HEK293 (cell line): ENCODE results near the gene LHFPL2.

Experiments used
- CTCF ChIP-seq: fragments of 450-650 bp; formaldehyde crosslinking; IDR thresholded peaks from 2 replicates; pipeline ENCODE4 v1.5.1; 2016; ENCODE audit warnings: missing biosample characterization, missing genetic modification characterization
- KLF1 ChIP-seq: fragments of 450-650 bp; formaldehyde crosslinking; IDR thresholded peaks from 2 replicates; pipeline ENCODE4 v1.5.1; 2016; ENCODE audit warnings: missing biosample characterization, missing genetic modification characterization
- KLF16 ChIP-seq: fragments of 450-650 bp; formaldehyde crosslinking; IDR thresholded peaks from 2 replicates; pipeline ENCODE4 v1.5.1; 2017; ENCODE audit warnings: missing biosample characterization, missing genetic modification characterization
- TCF7L2 ChIP-seq: IDR thresholded peaks from 2 replicates; pipeline ENCODE4 v1.6.1; 2011; ENCODE audit warnings: low read depth, mild to moderate bottlenecking, inconsistent platforms, low read length, moderate library complexity, borderline replicate concordance
- YY1 ChIP-seq: fragments of 450-650 bp; formaldehyde crosslinking; IDR thresholded peaks from 2 replicates; pipeline ENCODE4 v1.5.1; 2018; ENCODE audit warnings: missing biosample characterization, missing genetic modification characterization
- ZBTB11 ChIP-seq: fragments of 450-650 bp; formaldehyde crosslinking; conservative IDR thresholded peaks from 2 replicates; pipeline ENCODE4 v1.5.1; 2016; ENCODE audit warnings: low read depth, missing biosample characterization, missing genetic modification characterization
- ZBTB44 ChIP-seq: fragments of 450-650 bp; IDR thresholded peaks from 2 replicates; pipeline ENCODE4 v1.5.1; 2018; ENCODE audit warnings: missing biosample characterization, mild to moderate bottlenecking, missing genetic modification characterization
- ZBTB7A ChIP-seq: fragments of 450-650 bp; formaldehyde crosslinking; IDR thresholded peaks from 2 replicates; pipeline ENCODE4 v1.5.1; 2016; ENCODE audit warnings: low read depth, missing biosample characterization, missing genetic modification characterization
- ZNF18 ChIP-seq: fragments of 450-650 bp; formaldehyde crosslinking; IDR thresholded peaks from 2 replicates; pipeline ENCODE4 v1.5.1; 2016; ENCODE audit warnings: missing biosample characterization, missing genetic modification characterization
- ZNF549 ChIP-seq: fragments of 450-650 bp; IDR thresholded peaks from 2 replicates; pipeline ENCODE4 v1.5.1; 2018; ENCODE audit warnings: missing biosample characterization, missing genetic modification characterization, mild to moderate bottlenecking, inconsistent platforms, moderate library complexity
- ZNF585B ChIP-seq: fragments of 450-650 bp; formaldehyde crosslinking; IDR thresholded peaks from 2 replicates; pipeline ENCODE4 v1.5.1; 2016; ENCODE audit warnings: missing biosample characterization, missing genetic modification characterization
- ZNF629 ChIP-seq: fragments of 450-650 bp; formaldehyde crosslinking; IDR thresholded peaks from 2 replicates; pipeline ENCODE4 v1.5.1; 2017; ENCODE audit warnings: missing biosample characterization, missing genetic modification characterization
- ZNF660 ChIP-seq: fragments of 450-650 bp; IDR thresholded peaks from 2 replicates; pipeline ENCODE4 v1.5.1; 2018; ENCODE audit warnings: missing biosample characterization, mild to moderate bottlenecking, missing genetic modification characterization
- ZNF76 ChIP-seq: fragments of 450-650 bp; formaldehyde crosslinking; IDR thresholded peaks from 2 replicates; pipeline ENCODE4; 2016; ENCODE audit warnings: low read depth, missing biosample characterization, missing genetic modification characterization, borderline replicate concordance

- no peak for TF ChIP-seq ZNF549 (tag by site-specific recombination)
- no peak for TF ChIP-seq YY1 (tag by site-specific recombination)
- TF ChIP-seq CTCF (tag by site-specific recombination), result no peak
- no peak for TF ChIP-seq ZNF76
- no peak for TF ChIP-seq ZBTB11
- TF ChIP-seq ZNF660 (tag by site-specific recombination), result no peak
- TF ChIP-seq KLF16, result no peak
- TF ChIP-seq TCF7L2, result no peak
- no peak for TF ChIP-seq ZBTB44 (tag by site-specific recombination)
- no peak for TF ChIP-seq ZBTB7A (tag by site-specific recombination)
- no peak for TF ChIP-seq KLF1
- TF ChIP-seq ZNF18, result no peak
- TF ChIP-seq ZNF629, result no peak
- no peak for TF ChIP-seq ZNF585B (tag by site-specific recombination)
Observed at GRCh38 chr5:78624992-78625391, 23.6 kb downstream of the LHFPL2 start.
